Measurements from ENCODE around the gene GRIP2. TPM values are rescaled to one million over a fixed set of nuclear protein-coding genes. Genes with fewer than 3 reads are reported as not detected.

GRIP2 gene
- polyA plus RNA-seq, 3 donors = not detected

GRCh38 chr3:14457999-14458398 lies 82.1 kb downstream of the GRIP2 start:
- H3K4me2 ChIP-seq (replicated peaks; ENCODE audit: extremely low read depth, low read length, poor library complexity, severe bottlenecking) = no peak overlapping the region
- Mint-ChIP-seq H3K27ac (peak overlapping the region in 6 of 7 donors; percentile 30 to 83 (median 60)), H3K4me3 (no peak overlapping the region), H3K27me3 (ENCODE audit: low read depth in 3 of 3) (peaks cover 0 to 2% (median 2%) of the 10 kb centered on the region in 3 donors), H3K9me3 (no peaks in the 10 kb centered on the region), H3K36me3 (peaks cover 95 to 99% of the 10 kb centered on the region in 2 donors), H3K4me1 (peaks cover 14% of the 10 kb centered on the region)
- 93% methylated on average over 5 of the region's 9 CpGs for WGBS (ENCODE audit: insufficient coverage)
- H3K79me2 ChIP-seq (ENCODE audit: insufficient read depth, low read length) = no peaks in the 10 kb centered on the region
- H3K36me3 ChIP-seq (replicated peaks in 1 of 2; ENCODE audit: control insufficient read depth in 1 of 2, insufficient read depth in 2 of 2, low read length in 2 of 2) = peaks cover 99 to 100% of the 10 kb centered on the region in 2 donors
- no peak overlapping the region for H3K9ac ChIP-seq (ENCODE audit: insufficient read depth, low read length, poor library complexity, severe bottlenecking)
- H3K27ac ChIP-seq (ENCODE audit: low read depth in 1 of 2, low read length in 2 of 2) = peak overlapping the region in 1 of 2 donors; percentile 50
- H3K4me3 ChIP-seq (replicated peaks in 1 of 3; ENCODE audit: low read depth in 2 of 3, low read length in 3 of 3) = no peak overlapping the region
- no peaks in the 10 kb centered on the region for H3K9me3 ChIP-seq (replicated peaks in 1 of 2; ENCODE audit: control insufficient read depth in 1 of 2, insufficient read depth in 1 of 2, low read length in 2 of 2)
- H3K4me1 ChIP-seq (ENCODE audit: control insufficient read depth in 1 of 2, insufficient read depth in 2 of 2, low read length in 2 of 2) = no peaks in the 10 kb centered on the region
- intact Hi-C loops (cut with micrococcal nuclease) = no loop called here
- DNase-seq = no peak
- peaks cover 98% of the 10 kb centered on the region for H4K20me1 ChIP-seq (ENCODE audit: insufficient read depth, low read length)
- H2AFZ ChIP-seq (ENCODE audit: insufficient read depth, low read depth, low read length, poor library complexity, severe bottlenecking) = no peak overlapping the region
- no peak for TF ChIP-seq CTCF (IDR thresholded peaks at IDR 0.05)
- no peaks in the 10 kb centered on the region for H3K27me3 ChIP-seq (ENCODE audit: control insufficient read depth in 2 of 2, insufficient read depth in 2 of 2, low read length in 2 of 2)

GRCh38 chr3:14457481-14457880 lies 82.7 kb downstream of the GRIP2 start:
- Histone ChIP-seq H3K27ac (ENCODE audit: low read depth in 1 of 2, low read length in 2 of 2) (peak overlapping the region in 1 of 2 donors; percentile 50), H3K9ac (ENCODE audit: insufficient read depth, low read length, poor library complexity, severe bottlenecking) (no peak overlapping the region), H3K4me1 (ENCODE audit: control insufficient read depth in 1 of 2, insufficient read depth in 2 of 2, low read length in 2 of 2) (no peaks in the 10 kb centered on the region), H2AFZ (ENCODE audit: insufficient read depth, low read depth, low read length, poor library complexity, severe bottlenecking) (no peak overlapping the region), H3K79me2 (ENCODE audit: insufficient read depth, low read length) (no peaks in the 10 kb centered on the region), H3K27me3 (ENCODE audit: control insufficient read depth in 2 of 2, insufficient read depth in 2 of 2, low read length in 2 of 2) (no peaks in the 10 kb centered on the region), H3K9me3 (replicated peaks in 1 of 2; ENCODE audit: control insufficient read depth in 1 of 2, insufficient read depth in 1 of 2, low read length in 2 of 2) (no peaks in the 10 kb centered on the region), H3K4me2 (replicated peaks; ENCODE audit: extremely low read depth, low read length, poor library complexity, severe bottlenecking) (no peak overlapping the region), H3K36me3 (replicated peaks in 1 of 2; ENCODE audit: control insufficient read depth in 1 of 2, insufficient read depth in 2 of 2, low read length in 2 of 2) (peaks cover 99 to 100% of the 10 kb centered on the region in 2 donors), H4K20me1 (ENCODE audit: insufficient read depth, low read length) (peaks cover 98% of the 10 kb centered on the region), H3K4me3 (replicated peaks in 1 of 3; ENCODE audit: low read depth in 2 of 3, low read length in 3 of 3) (no peak overlapping the region)
- TF ChIP-seq CTCF (IDR thresholded peaks at IDR 0.05) = no peak
- Mint-ChIP-seq H3K4me1 (peaks cover 16% of the 10 kb centered on the region), H3K27me3 (ENCODE audit: low read depth in 3 of 3) (peaks cover 0 to 2% (median 2%) of the 10 kb centered on the region in 3 donors), H3K4me3 (no peak overlapping the region), H3K27ac (peak overlapping the region in 2 of 7 donors; percentile 83 to 85), H3K36me3 (peaks cover 94 to 99% of the 10 kb centered on the region in 2 donors), H3K9me3 (no peaks in the 10 kb centered on the region)
- intact Hi-C loops (cut with micrococcal nuclease) = no loop called here
- no peak for DNase-seq
- WGBS (ENCODE audit: insufficient coverage) = 92% methylated on average over 5 of the region's 5 CpGs

All from CD14-positive monocyte (primary cell).